ENCODE data around the gene STK35.

The STK35 gene

GRCh38 chr20:2195614-2196013, 94.0 kb downstream of the STK35 start:
- H3K27me3 ChIP-seq (ENCODE audit: control insufficient read depth, insufficient read depth, low read length): no peaks in the 10 kb centered on the region
- H3K4me1 ChIP-seq (ENCODE audit: control insufficient read depth, insufficient read depth, low read length): no peaks in the 10 kb centered on the region
- no peak overlapping the region for H3K9ac ChIP-seq (ENCODE audit: low read length)
- no peak overlapping the region for H3K4me3 ChIP-seq (ENCODE audit: low read length)
- H3K36me3 ChIP-seq (ENCODE audit: control insufficient read depth, insufficient read depth, low read length): no peaks in the 10 kb centered on the region
- H3K9me3 ChIP-seq (ENCODE audit: control insufficient read depth, low read length): no peaks in the 10 kb centered on the region

GRCh38 chr20:2197166-2197565, 95.5 kb downstream of the STK35 start:
- no peaks in the 10 kb centered on the region for H3K9me3 ChIP-seq (ENCODE audit: control insufficient read depth, low read length)
- H3K36me3 ChIP-seq (ENCODE audit: control insufficient read depth, insufficient read depth, low read length): no peaks in the 10 kb centered on the region
- no peak overlapping the region for H3K9ac ChIP-seq (ENCODE audit: low read length)
- no peak overlapping the region for H3K4me3 ChIP-seq (ENCODE audit: low read length)
- H3K4me1 ChIP-seq (ENCODE audit: control insufficient read depth, insufficient read depth, low read length): no peaks in the 10 kb centered on the region
- H3K27me3 ChIP-seq (ENCODE audit: control insufficient read depth, insufficient read depth, low read length): no peaks in the 10 kb centered on the region
